ENCODE results near the gene WNT3A. TPM values are rescaled to one million over a fixed set of nuclear protein-coding genes. Genes with fewer than 3 reads are reported as not detected.

Gene WNT3A
- polyA plus RNA-seq, 1 of the 3 experiments (the other 2 are of a cell fraction), result not detected

DNA sequence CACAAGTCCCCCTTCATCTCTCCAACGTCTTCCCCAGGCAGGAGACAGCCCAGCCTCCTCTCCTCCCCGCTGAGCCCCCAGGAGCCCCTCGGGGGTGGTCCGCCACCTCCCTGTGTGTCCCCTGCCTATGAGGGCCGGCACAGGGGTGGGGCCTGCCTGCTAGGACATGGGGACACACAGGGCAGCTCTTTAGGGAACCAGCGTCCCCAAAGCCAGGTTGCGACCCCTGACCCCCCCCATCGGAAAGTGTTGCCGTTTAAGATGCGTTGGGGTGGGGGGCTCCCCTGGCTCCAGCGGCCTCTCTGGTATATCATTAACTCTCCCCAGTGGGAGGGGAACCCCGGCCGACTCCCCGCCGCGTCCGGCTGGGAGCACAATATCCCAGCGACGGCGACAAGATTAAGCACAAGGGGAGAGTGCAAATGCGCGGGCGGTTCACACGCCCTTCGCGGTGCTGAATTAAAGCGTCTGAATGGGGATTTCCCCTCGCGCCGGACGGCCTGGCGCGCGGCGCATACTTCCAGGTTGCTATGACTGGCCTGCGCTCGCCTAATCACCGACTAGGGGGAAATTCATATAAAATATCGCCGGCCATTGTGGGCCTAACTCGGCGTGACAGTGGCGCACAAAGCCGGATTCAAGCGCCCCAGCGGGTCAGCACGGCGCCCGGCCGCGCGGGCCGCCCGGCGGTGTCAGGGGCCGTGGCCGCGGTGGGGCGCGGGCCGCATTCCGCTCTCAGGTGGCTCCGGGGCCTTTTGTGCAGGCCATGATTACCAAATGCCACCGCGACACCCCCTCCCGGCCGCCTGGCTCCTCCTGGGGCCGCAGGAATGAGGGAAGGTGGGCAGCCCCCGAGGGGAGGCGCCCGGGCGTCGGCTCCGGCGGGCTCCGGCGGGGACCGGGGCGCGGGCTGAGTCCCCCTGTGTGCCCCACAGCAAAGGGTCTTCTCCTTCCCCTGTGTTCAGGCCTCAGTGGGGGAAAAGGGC, 30.9 kb downstream of the WNT3A start:
- no peaks in the 10 kb centered on the region; the same call in 1 of the 2 replicates for H3K27me3 ChIP-seq (ENCODE audit: insufficient read depth)
- POLR2A ChIA-PET, result no interaction called here

DNA sequence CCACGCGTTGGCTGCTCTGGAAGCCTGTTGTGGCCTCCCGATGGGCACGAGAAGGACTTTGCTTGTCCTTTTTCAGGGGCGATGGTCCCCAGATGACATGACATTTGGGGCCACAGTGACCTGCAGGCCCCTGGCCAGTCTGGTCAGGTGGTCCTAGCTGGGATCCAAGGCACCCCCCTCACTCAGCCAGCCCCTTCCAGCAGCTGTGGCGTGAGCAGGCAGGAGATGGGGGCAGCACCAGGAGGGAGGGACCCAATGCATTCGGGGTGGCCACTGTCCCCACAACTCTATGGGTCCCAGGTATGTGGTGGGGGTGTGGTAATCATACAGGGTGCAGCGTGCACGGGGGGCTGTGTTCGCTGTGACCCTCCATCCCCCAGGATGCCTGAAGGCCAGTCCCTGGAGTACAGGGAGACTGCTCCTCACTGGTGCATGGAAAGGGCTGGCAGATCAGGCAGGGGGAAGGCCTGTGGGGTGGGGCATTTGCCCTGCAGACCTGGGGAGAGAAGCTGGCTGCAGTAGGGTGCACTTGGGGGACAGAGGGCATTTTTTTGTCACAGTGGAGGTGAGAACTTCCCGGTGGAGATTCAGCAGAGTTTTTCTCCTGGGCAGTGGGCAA, 31.7 kb downstream of the WNT3A start:
- no peak overlapping the region for H2AFZ ChIP-seq (ENCODE audit: low read depth)
- H3K4me2 ChIP-seq, result no peak overlapping the region
- H3K9ac ChIP-seq, result no peak overlapping the region
- no peak overlapping the region for H3K4me3 ChIP-seq (ENCODE audit: low read depth in 2 of 2, low read length in 1 of 2)
- H3K4me1 ChIP-seq (ENCODE audit: control insufficient read depth in 1 of 2, insufficient read depth in 2 of 2, low read depth in 1 of 2, low read length in 1 of 2), result no peaks in the 10 kb centered on the region
- no peaks in the 10 kb centered on the region for H3K9me3 ChIP-seq
- no peaks in the 10 kb centered on the region for H3K9me2 ChIP-seq
- H4K20me1 ChIP-seq (ENCODE audit: insufficient read depth), result no peaks in the 10 kb centered on the region
- WGBS (ENCODE audit: low lambda C conversion rate), result 54% methylated on average over 4 of the region's 11 CpGs
- ChIA-PET CTCF (interaction anchor here (1.1 to 1.6 kb wide), 2 partner anchors 16 to 39 kb away, joined by 3 to 5 read pairs; no protein-coding TSS in a partner anchor), POLR2A (no interaction called here)
- TF ChIP-seq SIN3A (IDR thresholded peaks at IDR 0.05; ENCODE audit: borderline replicate concordance, low read depth, low read length) (no peak), FOSL2 (IDR thresholded peaks at IDR 0.05; ENCODE audit: borderline replicate concordance, low read depth) (no peak), RAD21 (IDR thresholded peaks at IDR 0.05; ENCODE audit: low read length) (no peak), POLR2AphosphoS5 (IDR thresholded peaks at IDR 0.05; ENCODE audit: low read depth, low read length) (no peak), YY1 (IDR thresholded peaks at IDR 0.05; ENCODE audit: low read depth) (no peak), NFIC (IDR thresholded peaks at IDR 0.05; ENCODE audit: borderline replicate concordance) (no peak), RFX5 (IDR thresholded peaks at IDR 0.05; ENCODE audit: low read length) (no peak), FOXM1 (IDR thresholded peaks at IDR 0.05; ENCODE audit: low read depth) (no peak), GATA2 (CRISPR knock-in tag; IDR thresholded peaks at IDR 0.05) (no peak)
- TF ChIP-seq, protein P1, sequence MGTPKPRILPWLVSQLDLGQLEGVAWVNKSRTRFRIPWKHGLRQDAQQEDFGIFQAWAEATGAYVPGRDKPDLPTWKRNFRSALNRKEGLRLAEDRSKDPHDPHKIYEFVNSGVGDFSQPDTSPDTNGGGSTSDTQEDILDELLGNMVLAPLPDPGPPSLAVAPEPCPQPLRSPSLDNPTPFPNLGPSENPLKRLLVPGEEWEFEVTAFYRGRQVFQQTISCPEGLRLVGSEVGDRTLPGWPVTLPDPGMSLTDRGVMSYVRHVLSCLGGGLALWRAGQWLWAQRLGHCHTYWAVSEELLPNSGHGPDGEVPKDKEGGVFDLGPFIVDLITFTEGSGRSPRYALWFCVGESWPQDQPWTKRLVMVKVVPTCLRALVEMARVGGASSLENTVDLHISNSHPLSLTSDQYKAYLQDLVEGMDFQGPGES (IDR thresholded peaks at IDR 0.05; ENCODE audit: low read depth, low read length), result no peak
- no peaks in the 10 kb centered on the region for H3F3A ChIP-seq (replicated peaks; ENCODE audit: insufficient read depth)
- no peaks in the 10 kb centered on the region; the same call in 1 of the 2 replicates for H3K27me3 ChIP-seq (ENCODE audit: insufficient read depth)
- H3K36me3 ChIP-seq (replicated peaks in 1 of 2; ENCODE audit: control insufficient read depth in 1 of 2, insufficient read depth in 2 of 2, low read length in 1 of 2), result no peaks in the 10 kb centered on the region
- H3K79me2 ChIP-seq (ENCODE audit: insufficient read depth), result no peaks in the 10 kb centered on the region
- no peak for DNase-seq
- H3K27ac ChIP-seq (ENCODE audit: low read depth in 2 of 2, low read length in 1 of 2), result no peak overlapping the region

More for the DNA sequence above, 30.9 kb downstream of the WNT3A start:
- H3K9me3 ChIP-seq, result no peaks in the 10 kb centered on the region
- no peaks in the 10 kb centered on the region for H3K4me1 ChIP-seq (ENCODE audit: control insufficient read depth in 1 of 2, insufficient read depth in 2 of 2, low read depth in 1 of 2, low read length in 1 of 2)
- H3K4me2 ChIP-seq, result no peak overlapping the region
- no peak for DNase-seq
- H3K9me2 ChIP-seq, result no peaks in the 10 kb centered on the region
- no peak overlapping the region for H3K27ac ChIP-seq (ENCODE audit: low read depth in 2 of 2, low read length in 1 of 2)
- H3F3A ChIP-seq (replicated peaks; ENCODE audit: insufficient read depth), result no peaks in the 10 kb centered on the region
- H3K9ac ChIP-seq, result no peak overlapping the region
- WGBS (ENCODE audit: low lambda C conversion rate), result 37% methylated on average over 44 of the region's 80 CpGs
- no peaks in the 10 kb centered on the region for H4K20me1 ChIP-seq (ENCODE audit: insufficient read depth)
- no peak overlapping the region for H3K4me3 ChIP-seq (ENCODE audit: low read depth in 2 of 2, low read length in 1 of 2)
- TF ChIP-seq FOSL2 (IDR thresholded peaks at IDR 0.05; ENCODE audit: borderline replicate concordance, low read depth) (no peak), MXI1 (IDR thresholded peaks at IDR 0.05; ENCODE audit: low read depth, low read length) (no peak), EP300 (IDR thresholded peaks at IDR 0.05; ENCODE audit: borderline replicate concordance in 1 of 2, low read depth in 1 of 2, low read length in 1 of 2) (no peak), RAD21 (IDR thresholded peaks at IDR 0.05; ENCODE audit: low read length) (no peak), FOXJ3 (CRISPR knock-in tag; IDR thresholded peaks at IDR 0.05) (no peak), TCF12 (IDR thresholded peaks at IDR 0.05) (no peak), RXRA (IDR thresholded peaks at IDR 0.05; ENCODE audit: borderline replicate concordance, low read depth) (no peak), EZH2phosphoT487 (IDR thresholded peaks at IDR 0.05; ENCODE audit: borderline replicate concordance, low read depth) (no peak), GABPA (IDR thresholded peaks at IDR 0.05; ENCODE audit: low read depth) (no peak)
- TF ChIP-seq, protein P2, sequence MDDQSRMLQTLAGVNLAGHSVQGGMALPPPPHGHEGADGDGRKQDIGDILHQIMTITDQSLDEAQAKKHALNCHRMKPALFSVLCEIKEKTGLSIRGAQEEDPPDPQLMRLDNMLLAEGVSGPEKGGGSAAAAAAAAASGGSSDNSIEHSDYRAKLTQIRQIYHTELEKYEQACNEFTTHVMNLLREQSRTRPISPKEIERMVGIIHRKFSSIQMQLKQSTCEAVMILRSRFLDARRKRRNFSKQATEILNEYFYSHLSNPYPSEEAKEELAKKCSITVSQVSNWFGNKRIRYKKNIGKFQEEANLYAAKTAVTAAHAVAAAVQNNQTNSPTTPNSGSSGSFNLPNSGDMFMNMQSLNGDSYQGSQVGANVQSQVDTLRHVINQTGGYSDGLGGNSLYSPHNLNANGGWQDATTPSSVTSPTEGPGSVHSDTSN (IDR thresholded peaks at IDR 0.05), result no peak
- TF ChIP-seq, protein P3, sequence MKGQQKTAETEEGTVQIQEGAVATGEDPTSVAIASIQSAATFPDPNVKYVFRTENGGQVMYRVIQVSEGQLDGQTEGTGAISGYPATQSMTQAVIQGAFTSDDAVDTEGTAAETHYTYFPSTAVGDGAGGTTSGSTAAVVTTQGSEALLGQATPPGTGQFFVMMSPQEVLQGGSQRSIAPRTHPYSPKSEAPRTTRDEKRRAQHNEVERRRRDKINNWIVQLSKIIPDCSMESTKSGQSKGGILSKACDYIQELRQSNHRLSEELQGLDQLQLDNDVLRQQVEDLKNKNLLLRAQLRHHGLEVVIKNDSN (IDR thresholded peaks at IDR 0.05; ENCODE audit: borderline replicate concordance, low read depth), result no peak
- CTCF ChIA-PET, result no interaction called here
- no peak overlapping the region for H2AFZ ChIP-seq (ENCODE audit: low read depth)
- no peaks in the 10 kb centered on the region for H3K79me2 ChIP-seq (ENCODE audit: insufficient read depth)
- H3K36me3 ChIP-seq (replicated peaks in 1 of 2; ENCODE audit: control insufficient read depth in 1 of 2, insufficient read depth in 2 of 2, low read length in 1 of 2), result no peaks in the 10 kb centered on the region

Data from SK-N-SH (cell line).